NCI-H2227 (cell line): ENCODE measurements around the gene MYO6.

Experiments
- DNase-seq: peaks from one replicate; lab custom pipeline; 2025; ENCODE audit not compliant: unreplicated experiment; lab: John Stamatoyannopoulos, UW

MYO6 gene

DNA sequence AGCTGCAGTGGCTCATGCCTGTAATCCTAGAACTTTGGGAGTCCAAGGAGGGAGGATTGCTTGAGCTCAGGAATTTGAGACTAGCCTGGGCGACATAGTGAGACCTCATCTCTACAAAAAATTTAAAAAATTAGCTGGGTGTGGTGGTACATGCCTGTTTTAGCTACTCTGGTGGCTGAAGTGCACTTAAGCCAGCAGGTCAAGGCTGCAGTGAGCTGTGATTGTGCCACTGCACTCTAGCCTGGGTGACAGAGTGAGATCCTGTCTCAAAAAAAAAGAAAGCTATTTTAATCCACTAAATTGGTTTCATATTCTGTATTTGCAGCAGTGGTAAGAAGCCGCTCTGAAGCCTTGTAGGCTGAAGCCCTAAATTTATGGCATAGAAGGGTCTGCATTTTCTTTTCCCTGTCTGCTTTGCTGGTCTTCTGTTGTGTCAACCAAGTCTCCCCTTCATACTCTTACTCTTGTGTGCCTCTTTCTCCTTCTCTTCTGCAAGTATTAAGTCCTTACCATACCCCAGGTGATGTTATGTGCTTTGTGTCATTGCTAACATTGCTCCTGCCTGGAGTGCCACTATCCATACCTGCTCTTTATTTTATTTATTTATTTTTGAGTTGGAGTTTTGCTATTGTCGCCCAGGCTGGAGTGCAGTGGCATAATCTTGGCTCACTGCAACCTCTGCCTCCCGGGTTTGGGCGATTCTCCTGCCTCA, 70.9 kb downstream of the MYO6 start:
- DNase-seq, result no peak

DNA sequence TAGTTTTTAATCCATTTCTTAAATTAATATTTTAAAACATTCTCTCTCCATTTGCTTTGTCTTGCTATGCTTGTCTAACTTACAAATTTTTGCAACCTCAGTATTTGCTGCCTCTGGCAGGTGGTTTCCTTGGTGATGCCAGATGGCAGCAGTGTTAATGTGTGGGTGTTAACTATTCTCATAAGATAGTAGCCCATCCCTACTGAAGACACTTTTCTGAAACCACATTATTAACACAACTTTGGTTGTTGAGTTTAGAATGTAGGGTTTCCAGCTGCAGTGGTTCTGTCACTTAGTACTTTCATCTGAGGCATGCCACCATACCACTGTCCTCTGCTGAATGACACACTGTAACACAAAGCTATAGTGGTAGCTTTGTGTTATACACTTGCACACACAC, 75.1 kb downstream of the MYO6 start:
- DNase-seq, result no peak

DNA sequence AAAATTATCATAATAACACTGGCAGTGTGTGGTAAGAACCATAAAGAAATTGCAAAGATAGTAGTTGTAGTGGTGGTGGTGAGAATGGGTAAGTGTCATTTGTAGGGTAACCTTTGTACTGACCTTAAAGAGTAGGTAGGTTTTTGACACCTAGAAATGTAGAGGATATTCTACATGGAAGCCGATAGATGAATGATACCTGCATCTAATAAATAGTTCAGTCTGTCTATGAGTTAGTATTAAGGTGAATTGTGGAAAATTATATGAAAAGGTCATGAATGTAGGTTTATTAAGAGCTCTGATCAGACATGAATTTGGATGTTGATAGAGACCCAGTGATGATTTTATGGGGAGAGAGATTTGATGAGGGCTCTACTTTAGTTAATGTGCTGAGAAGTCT, 78.1 kb downstream of the MYO6 start:
- DNase-seq, result no peak

DNA sequence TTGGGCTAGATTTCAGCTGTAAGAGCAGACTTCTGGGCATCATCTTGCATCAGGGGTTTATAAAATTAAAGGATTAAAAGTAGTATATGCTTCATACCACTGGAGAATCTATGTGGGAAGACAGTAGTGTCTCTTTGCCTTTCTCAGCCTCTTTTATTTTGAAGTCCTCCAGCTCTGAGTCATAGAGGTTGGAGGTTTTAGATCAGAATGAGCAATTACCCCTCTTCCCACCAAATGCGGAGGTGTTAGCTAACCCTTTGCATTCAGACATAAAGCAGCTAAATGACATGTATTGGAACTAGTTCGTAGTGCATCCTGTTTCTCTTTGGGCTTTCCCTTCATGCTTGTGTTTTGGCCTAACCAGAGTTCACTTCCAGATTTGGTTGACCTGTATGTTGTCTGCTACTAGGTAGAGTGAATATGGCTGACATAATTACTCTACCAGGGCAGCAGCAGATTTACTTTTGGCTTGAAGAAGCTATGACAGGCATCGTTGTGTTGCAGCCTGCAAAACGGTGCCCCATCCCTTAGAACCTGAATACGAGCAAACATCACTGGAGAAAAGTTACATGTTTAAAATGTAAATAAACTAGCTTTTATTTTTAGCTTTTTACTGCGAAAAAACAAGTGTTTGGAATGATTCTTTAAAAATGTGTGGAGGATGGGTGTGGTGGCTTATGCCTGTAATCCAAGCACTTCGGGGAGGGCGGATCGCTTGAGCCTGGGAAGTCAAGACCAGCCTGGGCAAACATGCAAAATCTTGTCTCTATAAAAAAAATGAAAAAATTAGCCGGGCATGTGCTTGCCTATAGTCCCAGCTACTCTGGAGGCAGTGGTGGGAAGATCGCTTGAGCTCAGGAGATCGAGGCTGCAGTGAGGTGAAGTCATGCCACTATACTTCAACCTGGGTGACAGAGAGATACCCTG, 82.2 kb downstream of the MYO6 start:
- DNase-seq, result no peak

DNA sequence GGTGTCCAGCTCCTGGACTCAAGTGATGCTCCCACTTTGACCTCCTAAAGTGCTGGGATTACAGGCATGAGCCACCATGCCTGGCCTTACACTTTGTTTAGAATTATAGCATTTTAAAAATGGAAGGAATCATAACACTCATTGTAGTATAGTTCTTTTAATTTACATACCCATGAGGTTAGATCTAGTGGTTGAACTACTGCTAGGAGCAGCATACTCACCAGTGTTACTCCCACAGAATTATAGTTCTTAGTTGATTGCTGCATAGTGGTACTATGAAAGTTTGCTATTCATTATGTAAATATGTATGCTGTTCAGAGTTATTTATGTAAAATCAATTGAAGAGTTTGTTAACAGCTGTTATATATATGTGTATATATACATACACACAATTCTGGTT, 85.4 kb downstream of the MYO6 start:
- DNase-seq, result no peak

DNA sequence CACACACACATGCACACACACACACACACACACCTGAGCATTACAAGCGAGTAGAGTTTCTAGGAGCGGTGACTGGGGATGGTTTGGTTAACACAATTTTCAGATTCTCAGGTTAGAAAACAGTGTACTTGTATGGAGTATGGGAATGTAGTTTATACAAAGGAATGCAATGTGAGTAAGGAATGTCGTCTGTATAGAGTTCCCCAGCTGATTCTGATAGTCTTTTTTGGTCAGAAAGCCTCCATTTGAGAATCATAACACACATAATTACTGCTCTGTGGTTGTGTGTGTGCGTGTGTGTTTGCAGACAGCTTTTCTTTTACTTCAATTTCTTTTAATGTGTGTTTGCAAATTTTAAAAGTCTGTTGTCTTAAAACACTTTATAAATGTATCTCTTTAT, 93.2 kb downstream of the MYO6 start:
- DNase-seq, result no peak

DNA sequence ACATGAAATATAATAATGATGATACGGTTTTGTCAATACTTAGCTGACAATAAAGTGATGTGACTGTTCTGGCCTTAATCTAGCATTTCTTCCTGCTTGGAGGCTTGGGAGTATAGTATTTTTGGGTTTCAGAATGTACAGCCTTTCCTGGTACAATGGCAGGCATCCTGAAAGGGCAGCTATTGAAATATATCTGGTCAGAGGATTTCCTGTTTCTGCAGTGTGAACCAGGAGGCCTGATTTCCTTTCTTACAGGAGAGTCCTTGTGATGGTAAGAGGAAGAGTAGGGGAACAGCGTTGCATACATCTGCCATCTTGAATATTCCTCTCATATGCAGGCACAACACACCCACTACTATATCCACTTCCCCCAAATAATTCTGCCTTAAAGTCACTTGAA, 93.7 kb downstream of the MYO6 start:
- no peak for DNase-seq

DNA sequence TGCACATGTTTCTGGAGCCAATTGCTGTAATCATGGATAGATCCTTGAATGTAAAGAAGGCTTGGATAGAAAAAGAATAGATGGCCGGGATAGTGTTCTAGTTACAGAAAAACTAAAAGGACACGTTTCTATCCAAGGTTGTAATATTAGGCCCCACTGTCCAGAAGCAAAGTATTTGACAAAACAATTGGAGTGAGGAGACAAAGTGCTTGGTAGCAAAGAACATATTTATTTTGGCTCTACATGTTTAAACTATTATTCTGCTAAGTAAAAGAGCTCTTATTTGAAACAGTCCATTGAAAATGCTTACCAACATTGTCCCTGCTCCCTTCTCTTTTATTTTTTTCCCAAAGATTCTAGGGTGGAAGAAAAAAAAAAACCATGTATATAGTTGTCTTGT, 94.4 kb downstream of the MYO6 start:
- no peak for DNase-seq

DNA sequence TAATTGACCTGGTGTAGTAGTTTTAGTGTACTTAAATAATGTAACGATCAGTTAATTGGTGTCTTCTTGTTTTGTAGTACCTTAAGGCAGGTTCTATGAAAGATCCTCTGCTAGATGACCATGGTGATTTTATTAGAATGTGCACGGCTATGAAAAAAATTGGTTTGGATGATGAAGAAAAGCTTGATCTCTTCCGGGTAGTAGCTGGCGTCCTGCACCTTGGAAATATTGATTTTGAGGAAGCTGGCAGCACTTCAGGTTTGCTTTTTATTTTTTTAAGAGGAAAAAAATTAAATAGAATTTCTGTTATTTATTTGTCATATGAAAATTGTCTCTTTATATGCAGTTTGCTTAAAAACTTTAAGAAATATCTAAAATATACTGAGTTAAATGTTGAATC, 99.2 kb downstream of the MYO6 start:
- DNase-seq, result no peak

DNA sequence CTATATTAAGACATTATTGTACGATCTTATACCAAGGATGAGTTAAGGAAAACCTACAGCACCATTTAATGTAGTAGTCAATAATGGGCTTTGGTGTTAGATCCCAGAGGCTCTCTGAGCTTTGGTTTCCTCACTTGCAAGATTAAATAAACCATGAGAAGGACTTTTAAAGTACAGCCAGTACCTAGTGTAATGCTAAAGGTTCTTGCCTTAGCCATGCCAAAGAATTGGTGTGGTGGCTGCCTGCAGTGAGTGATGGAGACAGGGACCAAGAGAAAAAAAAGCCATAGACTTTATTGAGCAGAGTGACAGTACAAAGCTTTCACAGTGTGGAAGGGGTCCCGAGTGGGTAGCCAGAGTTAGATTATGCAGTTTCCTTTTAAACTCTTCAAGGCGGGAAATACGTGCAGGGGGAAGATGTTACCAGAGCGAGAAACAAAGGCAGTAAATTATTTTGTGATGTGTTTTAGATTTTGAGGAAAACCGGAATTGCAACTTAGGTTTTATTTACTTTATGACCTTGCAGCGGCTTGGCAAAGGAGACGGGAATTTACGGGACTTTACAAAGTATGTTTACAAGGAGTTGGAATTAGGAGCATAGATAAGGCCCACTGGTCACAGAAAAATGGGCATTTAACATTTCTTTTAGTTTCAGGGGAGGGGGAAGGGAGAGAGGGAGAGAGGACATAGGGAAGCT, 100.4 kb downstream of the MYO6 start:
- no peak for DNase-seq

DNA sequence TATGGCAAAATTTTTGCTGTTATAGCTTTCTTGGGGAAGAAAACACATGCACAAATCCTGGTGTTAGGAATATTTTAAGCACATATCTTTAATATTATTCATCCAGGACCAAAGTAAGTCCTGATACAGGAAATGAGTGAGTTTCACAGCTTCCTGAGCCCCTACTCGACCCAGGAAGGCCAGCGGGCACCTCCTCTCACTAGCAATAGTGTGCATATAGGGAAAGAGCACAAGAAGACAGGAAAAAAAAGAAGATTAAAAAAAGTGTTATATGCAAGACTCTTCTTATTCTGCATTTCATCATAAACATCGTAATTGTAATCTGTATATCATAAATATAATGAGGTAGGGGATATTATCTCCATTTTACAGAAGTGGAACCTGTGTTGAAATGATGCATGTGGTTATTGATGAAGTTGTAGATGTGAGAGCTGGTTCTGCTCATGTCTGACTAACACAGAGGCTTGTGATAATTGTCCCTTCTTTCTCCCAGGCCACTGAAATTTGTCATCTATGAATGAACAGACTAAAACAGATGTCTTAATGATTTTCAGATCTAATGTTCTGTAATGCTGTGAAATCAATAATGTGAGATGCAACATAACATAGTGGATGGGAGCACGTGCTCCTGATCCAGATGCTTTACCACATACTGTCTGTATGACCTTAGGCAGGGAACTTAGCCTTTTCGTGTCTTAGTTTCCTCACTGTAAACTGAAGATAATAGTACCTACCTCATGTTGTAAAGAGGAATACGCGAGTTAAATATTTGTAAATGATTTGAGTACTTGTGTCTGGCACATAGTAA, 101.2 kb downstream of the MYO6 start:
- DNase-seq, result no peak

DNA sequence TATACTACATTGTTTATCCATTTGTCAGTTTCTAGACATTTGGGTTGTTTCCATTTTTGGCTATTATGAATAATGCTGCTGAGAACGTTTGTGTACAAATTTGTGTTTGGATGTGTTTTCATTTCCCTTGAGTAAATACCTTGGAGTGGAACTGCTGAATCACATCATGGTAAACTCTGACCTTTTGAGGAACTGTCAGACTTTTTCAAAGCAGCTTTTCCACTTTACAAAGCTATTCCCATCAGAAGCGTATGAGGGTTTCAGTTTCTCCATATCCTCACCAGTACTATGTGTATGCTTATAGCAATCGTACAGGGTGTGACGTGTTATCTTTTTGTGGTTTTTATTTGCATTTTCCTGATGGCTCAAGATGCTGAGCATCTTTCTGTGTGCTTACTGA, 103.7 kb downstream of the MYO6 start:
- no peak for DNase-seq

DNA sequence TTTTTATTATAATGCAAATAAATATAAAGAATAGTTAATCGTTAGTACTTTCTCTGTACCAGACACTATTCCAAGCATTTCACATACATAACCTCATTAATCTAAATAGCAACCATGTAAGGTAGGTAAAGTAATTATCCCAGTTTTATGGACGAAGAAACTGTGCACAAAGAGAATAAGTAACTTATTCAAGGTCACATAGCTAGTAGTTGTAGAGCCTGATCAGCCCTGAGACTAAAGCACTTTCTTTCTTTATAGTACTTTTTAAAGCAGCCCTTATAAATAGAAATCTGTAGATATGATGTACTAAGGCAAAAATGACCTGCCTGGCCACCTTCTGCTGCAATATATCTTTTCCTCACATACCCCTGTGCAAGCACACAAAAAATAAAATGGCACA, 104.8 kb downstream of the MYO6 start:
- no peak for DNase-seq

DNA sequence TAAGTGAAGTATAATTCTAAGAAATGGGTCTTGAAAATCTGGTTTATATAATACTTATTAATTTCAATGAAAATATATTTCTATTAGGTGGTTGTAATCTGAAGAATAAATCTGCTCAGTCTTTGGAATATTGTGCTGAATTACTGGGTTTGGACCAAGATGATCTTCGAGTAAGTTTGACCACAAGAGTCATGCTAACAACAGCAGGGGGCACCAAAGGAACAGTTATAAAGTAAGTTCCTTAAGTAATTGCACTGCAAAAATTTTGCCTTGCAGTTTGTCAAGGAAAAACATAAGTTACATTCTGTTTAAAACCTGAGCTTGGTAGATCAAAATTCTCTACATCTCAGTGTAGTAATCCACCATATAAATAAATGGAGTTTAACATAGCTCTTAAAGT, 106.0 kb downstream of the MYO6 start:
- peak; percentile 24 for DNase-seq

DNA sequence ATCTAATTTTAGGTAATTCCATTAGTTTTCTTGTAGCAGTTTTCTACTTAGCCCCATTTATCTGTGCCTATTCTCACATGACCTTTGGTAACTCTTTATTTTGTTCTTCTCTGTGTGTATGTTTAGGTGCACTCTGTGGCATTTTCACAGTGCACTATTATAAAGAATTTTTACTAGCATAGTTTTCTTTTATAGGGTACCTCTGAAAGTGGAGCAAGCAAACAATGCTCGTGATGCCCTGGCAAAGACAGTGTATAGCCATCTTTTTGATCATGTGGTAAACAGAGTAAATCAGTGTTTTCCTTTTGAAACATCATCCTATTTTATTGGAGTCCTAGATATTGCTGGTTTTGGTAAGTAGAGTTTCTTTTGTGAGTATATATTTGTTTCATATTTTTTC, 107.9 kb downstream of the MYO6 start:
- no peak for DNase-seq

DNA sequence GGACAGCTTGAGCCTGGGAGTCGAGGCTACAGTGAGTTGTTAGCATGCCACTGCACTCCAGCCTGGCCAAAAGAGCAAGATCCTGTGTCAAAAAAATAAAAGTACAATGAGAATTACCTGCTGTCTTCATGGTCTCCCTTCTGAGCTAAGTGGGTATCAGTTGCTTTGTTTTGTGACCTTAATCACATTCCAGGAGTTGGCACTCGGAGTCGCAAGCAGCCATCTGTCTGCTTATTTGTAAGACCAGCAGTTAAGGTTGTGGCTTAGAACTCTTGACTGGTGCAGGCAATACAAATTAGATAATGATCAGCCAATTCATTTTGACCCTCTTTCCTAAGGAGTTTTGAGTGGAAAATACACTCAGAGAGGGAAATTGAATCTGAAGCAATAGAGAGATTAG, 114.0 kb downstream of the MYO6 start:
- no peak for DNase-seq

DNA sequence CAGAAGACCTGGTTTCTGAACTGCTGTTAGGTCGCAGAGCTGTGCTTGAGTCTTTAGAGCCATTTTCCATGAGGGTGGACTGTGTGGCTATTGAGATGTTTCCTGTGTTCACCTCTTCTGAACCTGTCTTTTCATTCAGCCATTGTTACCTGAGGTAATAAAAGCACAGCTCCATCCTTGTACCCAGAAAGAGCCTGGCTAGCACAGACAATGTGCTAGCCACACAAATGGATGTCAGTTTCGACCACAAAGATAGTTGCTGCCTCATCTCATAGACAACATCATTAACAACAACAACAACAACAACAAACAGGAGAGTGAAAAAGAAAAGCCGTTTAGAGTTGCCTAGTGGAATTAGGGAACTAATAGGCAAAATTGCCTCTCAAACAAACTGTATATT, 114.7 kb downstream of the MYO6 start:
- DNase-seq, result no peak

DNA sequence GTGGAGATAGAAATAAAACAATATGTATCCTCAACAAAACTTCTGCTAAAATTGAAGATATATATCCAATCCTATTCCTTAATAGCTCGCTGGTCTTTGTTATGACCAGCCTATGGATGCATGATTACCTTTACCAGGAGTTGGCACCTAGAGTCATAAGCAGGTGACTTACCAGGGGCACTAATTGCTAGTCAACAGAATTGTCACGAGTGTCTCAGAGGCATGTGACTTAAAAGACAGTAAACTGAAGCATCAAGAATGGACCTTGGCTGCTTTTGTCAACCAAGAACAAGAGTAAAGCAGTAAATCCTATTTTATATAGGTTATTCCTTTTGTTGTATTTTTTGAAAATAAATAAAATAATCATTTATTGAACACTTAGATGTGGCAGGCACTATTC, 115.4 kb downstream of the MYO6 start:
- no peak for DNase-seq

DNA sequence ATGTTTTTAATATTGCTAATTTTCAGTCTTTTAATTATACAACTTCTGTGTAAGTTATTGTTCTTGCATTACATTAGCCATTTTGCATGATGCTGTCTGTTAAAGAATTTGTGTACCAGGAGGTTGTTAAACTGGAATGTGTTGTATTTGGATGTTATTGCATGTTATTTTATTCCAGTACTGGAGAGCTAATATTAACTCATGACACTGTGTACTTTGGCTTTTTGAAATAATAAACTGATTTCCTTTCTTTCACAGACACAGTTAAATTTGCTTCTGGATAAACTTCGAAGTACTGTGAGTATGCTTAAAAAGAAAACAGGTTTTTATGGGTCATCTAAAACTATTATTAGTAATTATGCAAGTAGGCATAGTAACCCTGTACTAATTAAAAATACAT, 121.3 kb downstream of the MYO6 start:
- no peak for DNase-seq

DNA sequence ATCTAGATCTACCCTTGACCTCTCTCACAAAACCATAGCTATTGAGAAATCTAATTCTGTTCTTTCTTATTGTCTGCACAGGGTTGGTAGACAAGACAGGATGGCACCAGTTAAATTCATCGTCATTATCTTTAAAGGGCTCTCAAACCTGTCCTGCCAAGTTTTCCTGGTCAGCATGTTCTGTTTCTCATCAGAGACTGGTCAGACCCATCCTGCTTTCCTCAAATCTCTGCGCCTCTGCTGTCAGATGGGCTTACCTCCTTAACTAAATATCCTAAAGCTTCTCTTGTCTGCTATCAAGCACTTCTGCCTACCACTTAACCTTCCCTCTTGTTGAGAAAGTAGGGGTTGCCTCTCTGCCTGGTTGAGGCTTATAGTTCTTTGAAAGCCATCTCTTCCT, 125.2 kb downstream of the MYO6 start:
- peak; percentile 48 for DNase-seq

DNA sequence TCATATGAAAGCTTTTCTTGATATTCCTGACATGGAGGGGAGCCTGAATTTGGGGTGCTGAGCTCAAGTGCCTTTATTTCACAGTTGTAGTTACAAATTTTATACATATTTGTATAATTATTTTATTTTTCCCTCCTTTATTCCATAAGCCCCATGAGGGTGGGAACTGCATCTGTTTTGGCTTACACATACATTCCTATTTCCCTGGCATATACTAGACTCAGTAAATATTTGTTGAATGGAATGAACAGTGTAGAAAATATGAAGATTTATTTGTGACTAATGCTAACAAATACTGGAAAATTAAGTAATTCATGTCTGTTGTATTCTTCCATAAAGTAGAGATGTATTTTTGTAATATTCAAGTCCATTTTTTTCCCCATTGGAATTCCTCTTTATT, 127.1 kb downstream of the MYO6 start:
- no peak for DNase-seq
